Stimulated activated CD4-positive, alpha-beta T cell treated with anti-CD3 and anti-CD28 coated beads, Interleukin-2, amount 100 ng/mL, for 24 hours (primary cell): Measurements from ENCODE around the gene PCDH12.
"Not testable (repeated sequence)": the region's sequence is repeated elsewhere in the genome, so short reads cannot be mapped to it uniquely, and the experiment has no call there.

Experiments used
- DNase-seq, 2 donors: peaks; one replicate each; pipeline ENCODE4 v3.0.0-alpha.2; 2020

PCDH12 gene

GRCh38 chr5:141935538-141935937 lies 22.5 kb downstream of the PCDH12 start:
- no peak for DNase-seq

GRCh38 chr5:141934099-141934844 lies 23.7 kb downstream of the PCDH12 start:
- no peak for DNase-seq

GRCh38 chr5:141933151-141933550 lies 24.9 kb downstream of the PCDH12 start:
- no peak for DNase-seq

- no peak for DNase-seq
These were observed 26.3 kb downstream of the PCDH12 start for GRCh38 chr5:141931694-141932093.

DNA sequence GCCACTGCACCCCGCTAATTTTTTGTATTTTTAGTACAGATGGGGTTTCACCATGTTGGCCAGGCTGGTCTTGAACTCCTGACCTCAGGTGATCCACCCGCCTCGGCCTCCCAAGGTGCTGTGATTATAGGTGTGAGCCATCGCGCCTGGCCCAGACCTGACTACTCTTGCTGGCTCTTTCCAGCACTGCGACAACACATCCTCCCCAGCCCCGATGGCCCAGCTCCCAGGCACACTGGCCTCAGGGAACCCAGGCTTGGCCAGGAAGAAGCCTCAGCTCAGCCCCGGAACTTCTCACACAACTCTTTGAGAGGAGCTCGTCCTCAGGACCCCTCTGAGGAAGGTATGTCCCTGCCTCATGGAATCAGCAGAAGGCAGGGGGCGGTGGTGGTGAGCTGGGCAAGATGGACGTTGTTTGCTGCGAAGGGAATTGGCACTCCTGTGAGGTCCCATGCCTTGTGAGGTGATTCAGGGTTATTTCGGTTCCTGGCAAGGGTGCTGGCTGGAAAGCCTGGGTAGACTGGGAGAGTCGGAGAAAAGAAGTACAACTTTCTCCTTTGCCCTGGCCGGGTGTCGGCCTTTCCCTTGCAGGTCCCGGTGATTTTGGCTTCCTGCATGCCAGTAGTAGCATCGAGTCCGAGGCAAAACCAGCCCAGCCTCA lies 28.5 kb downstream of the PCDH12 start:
- no peak for DNase-seq

DNA sequence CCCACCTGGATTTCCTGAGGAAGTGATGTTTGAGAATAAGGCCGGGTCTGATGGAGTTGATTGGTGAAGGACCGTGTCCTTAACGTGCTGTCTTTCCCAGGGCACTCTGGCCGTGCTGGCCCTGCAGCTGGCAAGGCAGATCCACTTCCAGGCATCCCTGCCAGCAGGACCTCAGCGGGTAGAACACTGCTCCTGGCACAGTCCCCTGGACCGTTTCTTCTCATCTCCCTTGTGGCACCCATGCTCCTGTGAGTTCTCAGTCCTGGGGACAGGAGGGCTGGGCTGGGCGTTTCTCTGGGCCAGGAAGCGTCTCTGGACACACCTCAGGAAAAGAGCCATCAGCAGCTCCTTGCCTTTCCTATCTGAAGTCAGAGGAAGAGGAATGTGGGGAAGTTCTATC lies 30.0 kb downstream of the PCDH12 start:
- no peak for DNase-seq

- DNase-seq, result no peak
These were observed 31.6 kb downstream of the PCDH12 start for GRCh38 chr5:141926434-141926833.

DNA sequence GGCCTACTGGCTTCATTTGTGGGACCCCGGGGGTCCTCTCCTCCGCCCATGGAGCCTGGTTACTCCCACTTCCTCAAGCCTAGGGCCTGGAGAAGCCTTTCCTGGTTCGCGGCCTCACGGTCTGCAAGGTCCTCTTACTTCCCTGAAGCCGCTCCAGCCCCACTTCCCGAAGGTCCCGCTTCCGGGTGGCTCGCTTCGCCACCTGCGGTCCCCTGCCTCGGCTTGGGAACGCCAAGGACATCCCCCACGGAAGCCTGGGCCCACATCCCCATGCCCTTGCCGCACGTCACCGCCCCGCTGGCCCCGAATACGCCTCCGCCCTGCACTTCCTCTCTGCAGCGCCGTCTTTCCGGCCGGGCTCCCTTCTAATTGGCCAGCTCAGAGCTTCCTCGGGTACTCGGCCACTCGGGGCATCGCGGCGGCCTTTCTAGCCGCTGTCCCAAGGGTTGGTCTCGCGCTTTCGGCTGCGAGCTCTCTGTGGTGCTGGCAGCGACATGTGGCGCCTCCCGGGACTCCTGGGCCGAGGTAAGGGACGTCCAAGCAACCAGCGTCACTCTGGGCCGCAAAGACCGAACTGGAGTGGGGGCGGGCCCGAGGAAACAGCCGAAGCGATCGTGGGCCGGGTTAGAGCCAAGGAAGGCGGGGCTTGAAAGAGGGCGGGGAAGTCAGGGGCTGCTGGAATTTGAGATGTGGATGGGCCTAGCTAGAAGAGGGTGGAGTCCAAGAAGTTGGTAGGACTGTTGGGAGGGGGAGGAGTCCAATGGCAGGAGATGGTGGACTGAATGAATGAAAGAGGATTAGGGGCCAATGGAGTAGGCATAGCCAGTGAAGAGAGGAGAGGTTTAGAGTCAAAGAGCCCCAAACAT lies 34.3 kb downstream of the PCDH12 start, which contains the start of gene DELE1:
DELE1 (plus strand) TSS at position 424 of the 866 bp plus-strand sequence; CDS start at position 495, 71 bp downstream.
- peak; percentile 92 to 99 for DNase-seq

DNA sequence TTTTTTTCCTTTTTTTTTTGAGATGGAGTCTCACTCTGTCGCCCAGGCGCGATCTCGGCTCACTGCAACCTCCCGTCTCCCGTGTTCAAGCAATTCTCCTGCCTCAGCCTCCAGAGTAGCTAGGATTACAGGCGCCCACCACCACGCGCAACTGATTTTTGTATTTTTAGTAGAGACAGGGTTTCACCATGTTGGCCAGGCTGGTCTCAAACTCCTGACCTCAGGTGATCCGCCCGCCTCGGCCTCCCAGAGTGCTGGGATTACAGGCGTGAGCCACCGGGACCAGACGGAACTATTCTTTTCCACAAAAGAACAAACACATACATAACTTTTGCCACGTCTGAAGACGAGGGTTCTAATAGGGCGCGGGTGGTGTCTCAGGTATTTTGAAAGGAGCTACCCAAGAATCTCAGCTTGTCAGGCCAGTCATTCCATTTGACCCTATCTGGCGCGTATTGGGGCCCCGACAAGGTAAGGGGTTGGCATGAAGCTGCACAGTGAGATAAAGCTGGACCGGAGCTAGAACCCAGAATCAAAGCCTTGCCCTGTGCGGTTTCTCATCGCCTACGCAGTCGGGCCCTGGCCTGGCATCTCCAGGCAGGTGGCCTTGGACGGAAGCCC lies 35.1 kb downstream of the PCDH12 start:
- DNase-seq, result not testable (repeated sequence)

DNA sequence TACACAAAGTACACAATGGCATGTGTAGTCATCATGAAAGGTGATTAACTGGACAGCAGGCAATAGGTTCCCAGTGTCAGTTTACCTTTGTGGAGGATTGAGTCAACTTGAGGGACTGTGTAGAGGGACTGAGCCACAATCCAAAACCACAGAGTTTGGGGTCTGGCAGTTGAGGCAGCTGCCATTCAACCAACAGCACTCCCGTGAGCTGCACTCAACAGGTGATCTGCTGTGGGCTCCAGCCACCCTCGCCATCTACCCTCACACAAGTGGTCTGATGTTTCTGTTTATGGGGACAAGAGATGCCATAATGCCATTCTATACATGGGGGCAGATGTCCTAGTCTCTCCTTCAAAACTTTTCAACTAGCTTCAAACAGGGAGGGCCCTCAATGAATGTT lies 37.2 kb downstream of the PCDH12 start:
- no peak for DNase-seq

DNA sequence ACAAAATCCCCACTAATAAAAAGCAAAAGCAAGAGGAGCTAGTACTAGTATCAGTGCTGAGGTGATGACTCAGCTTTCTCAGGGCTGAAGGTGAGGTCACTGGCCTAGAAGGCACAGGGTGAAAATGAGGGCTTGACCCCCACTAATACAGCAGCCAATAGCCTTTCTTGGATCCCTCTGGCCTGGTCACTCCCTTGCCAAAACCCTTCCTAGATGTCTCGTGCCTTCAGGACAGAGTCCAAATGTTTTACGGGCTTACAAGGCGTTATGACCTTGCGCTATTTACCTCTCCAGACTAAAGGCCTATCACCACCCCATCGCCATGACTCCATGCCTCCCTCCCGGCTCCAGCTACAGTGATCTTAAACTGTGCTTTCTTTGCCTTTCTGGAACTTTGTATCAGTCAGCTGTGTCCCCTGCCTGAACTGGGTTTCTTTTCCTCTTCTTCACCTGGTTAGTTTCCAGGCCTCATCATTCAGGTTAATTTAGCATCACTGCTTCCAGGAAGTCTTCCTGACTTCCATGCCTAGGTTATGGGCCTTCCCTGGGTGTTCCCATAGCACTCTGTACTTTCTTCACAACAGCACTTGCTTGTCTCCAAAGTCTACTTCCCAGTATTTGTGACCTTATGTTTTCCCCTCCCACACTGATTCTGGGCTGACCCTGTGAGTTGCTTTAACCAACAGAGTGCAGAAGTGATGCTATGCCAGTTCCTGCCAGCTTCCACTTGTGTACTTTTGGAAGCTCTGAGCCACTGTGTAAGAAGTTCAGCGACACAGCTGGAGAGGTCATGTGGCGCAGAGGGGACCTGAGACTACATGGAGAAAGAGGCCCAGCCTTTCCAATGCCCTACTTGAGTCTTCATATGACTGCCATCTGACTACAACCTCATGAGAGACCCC lies 38.5 kb downstream of the PCDH12 start:
- DNase-seq, result no peak

GRCh38 chr5:141917760-141918159 lies 40.2 kb downstream of the PCDH12 start:
- no peak for DNase-seq

DNA sequence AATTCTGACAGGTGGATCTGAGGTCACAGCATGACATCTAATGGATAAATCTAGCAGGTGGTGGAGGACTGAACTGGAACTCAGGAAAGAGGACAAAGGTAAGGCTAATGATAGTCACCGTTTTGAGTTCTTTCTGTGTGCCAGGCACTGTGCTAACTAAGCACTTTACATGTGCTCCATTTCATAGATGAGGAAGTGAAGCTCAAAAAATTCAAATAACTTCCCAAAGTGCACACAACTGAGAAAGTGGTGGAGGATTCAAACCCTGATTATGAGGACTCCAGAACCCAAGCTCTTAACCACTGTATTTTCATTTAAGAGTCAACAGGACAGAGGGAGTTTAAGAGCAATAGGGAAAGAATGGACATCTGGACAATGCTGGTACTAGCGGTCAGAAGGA lies 41.5 kb downstream of the PCDH12 start:
- DNase-seq, result no peak

- DNase-seq, result no peak
These were observed 42.1 kb downstream of the PCDH12 start for GRCh38 chr5:141915881-141916336.

- no peak for DNase-seq
These were observed 43.2 kb downstream of the PCDH12 start for GRCh38 chr5:141914797-141915196.

DNA sequence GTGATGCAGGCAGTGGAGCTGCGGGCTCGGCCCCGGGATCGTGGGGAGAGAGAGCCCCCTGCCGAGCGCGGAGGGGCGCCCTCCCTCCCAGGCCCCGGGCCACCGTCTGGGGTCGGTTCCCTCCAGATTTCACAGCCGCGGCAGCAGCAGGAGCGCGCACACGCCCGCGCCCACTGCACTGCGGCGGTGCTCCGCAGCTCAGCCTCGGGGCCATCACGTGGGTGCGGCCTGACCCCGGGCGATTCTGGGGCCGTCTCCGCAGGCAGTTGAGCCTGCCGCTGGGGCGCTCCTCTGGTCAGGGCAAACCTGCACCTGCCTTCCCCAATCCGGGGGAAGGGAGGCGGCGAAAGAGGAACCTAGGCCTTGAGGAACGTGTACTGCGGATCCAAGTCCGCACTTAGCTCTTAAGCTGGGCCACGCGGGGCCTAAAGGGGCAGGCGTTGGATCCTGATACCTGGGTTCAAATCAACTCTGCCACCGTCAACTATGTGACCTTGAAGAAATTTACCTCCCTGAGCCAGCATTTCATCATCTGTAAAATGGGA lies 43.7 kb downstream of the PCDH12 start:
- DNase-seq, result peak; percentile 19 to 38

- DNase-seq, result no peak
These were observed 44.3 kb downstream of the PCDH12 start for GRCh38 chr5:141913560-141914198.

GRCh38 chr5:141910271-141910673 lies 47.7 kb downstream of the PCDH12 start:
- DNase-seq, result no peak

DNA sequence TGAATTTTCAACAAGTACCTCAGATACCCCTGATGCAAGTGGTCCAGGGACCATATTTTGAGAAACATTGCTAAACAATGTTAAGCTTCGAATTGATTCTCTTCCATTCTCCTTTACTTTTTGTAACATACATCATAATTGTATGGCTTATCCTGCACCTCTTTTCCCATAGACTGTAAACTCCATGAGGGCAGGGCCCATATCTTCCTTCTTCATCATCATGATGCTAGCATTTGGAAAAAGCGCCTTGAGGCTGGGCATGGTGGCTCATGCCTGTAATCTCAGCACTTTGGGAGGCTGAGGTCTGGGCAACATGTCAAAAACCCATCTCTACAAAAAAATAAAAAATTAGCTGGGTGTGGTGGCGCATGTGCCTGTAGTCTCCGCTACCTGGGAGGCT lies 48.8 kb downstream of the PCDH12 start:
- no peak for DNase-seq

- DNase-seq, result no peak
These were observed 49.2 kb downstream of the PCDH12 start for GRCh38 chr5:141908796-141909195.

DNA sequence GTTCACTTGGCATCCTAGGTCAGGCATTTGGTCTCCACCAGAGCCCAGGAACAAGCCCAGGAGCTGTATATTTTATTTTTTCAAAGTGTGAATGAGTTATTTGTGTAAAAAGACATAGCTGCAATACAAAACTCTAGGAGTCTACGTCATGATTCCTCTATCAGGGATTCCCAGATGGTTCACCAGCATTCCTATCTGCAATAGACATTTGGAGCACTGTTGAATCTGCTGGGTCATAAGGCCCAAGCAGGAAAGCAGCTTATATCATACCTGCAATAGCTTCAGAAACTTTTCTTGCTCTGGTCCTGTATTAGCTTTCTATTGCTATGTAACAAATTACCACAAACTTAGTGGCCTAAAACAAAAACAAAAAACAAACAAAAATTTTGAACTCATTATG lies 51.0 kb downstream of the PCDH12 start:
- no peak for DNase-seq
